H1 (cell line): ENCODE measurements around the gene ETF1. TPM values are rescaled to one million over a fixed set of nuclear protein-coding genes. Genes with fewer than 3 reads are reported as not detected.

ENCODE experiments used
- CEBPB ChIP-seq: IDR thresholded peaks from 2 replicates; pipeline ENCODE4 v1.6.1; 2012; ENCODE audit warnings: low read depth, low read length
- E2F6 ChIP-seq: IDR thresholded peaks from 2 replicates; pipeline ENCODE4 v1.6.1; 2012; ENCODE audit warnings: inconsistent platforms
- SUZ12 ChIP-seq: fragments of 200-600 bp; sonication (generic); IDR thresholded peaks from 2 replicates; pipeline ENCODE4 v1.6.1; 2012; ENCODE audit warnings: mild to moderate bottlenecking, inconsistent platforms, low read length, moderate library complexity, mixed read lengths
- polyA plus RNA-seq, 7 experiments: library from polyadenylated mRNA; depleted of rRNA in 3 of 7; stranded (reverse) in 5 of 7; unstranded in 2 of 7; fragments of >200 nt in 5 of 7; fragments of 200-250 nt in 2 of 7; gene quantifications; 1 replicate in 5 of 7; 2 replicates in 1 of 7; 4 replicates in 1 of 7; pipeline versions ENCODE4 v1.2.1 to v1.2.3, GENCODE V29; 2011 to 2013; ENCODE audit warnings: missing spikeins in 2 of 7, mixed read lengths in 2 of 7
- total RNA-seq: library from RNA; stranded (reverse); fragmentation: NEBNext Ultra II Directional; extraction: Animal tissue kit (Norgen Biotek cat#: 25700); gene quantifications from 2 replicates; pipeline ENCODE4 v1.2.1, GENCODE V29; 2021

ETF1 gene
- total and polyA plus RNA-seq, 2 of the 8 experiments (the other 6 are each of a cell fraction or from before 2014, with no cell fraction given): 50.5 to 168 TPM

GRCh38 chr5:138466125-138466899 lies 76.7 kb downstream of the ETF1 start (continued):
- peak; percentile 9; the same call in 1 of the 2 replicates for TF ChIP-seq E2F6
- TF ChIP-seq SUZ12: no peak
- no peak for TF ChIP-seq CEBPB
